HG03108 (cell line): ENCODE results near the gene DENND1A.

ENCODE experiments used
- ATAC-seq: cut with Tn5 transposase; IDR thresholded peaks from one replicate; pipeline ENCODE4 v1.9.1; 2021; ENCODE audit warnings: moderate library complexity; ENCODE audit not compliant: unreplicated experiment

DENND1A gene

GRCh38 chr9:123421801-123422455, 508.0 kb downstream of the DENND1A start:
- ATAC-seq = no peak

GRCh38 chr9:123421186-123421585, 508.7 kb downstream of the DENND1A start:
- ATAC-seq = no peak

- no peak for ATAC-seq
These were observed 509.3 kb downstream of the DENND1A start for GRCh38 chr9:123420592-123421111.

GRCh38 chr9:123419721-123420591, 510.0 kb downstream of the DENND1A start:
- no peak for ATAC-seq

GRCh38 chr9:123419091-123419490, 510.8 kb downstream of the DENND1A start:
- ATAC-seq = no peak

- ATAC-seq = no peak
These were observed 511.4 kb downstream of the DENND1A start for GRCh38 chr9:123418506-123418905.

- no peak for ATAC-seq
These were observed 511.9 kb downstream of the DENND1A start for GRCh38 chr9:123418052-123418430.

- ATAC-seq = no peak
These were observed 512.5 kb downstream of the DENND1A start for GRCh38 chr9:123417289-123418051.

- no peak for ATAC-seq
These were observed 513.8 kb downstream of the DENND1A start for GRCh38 chr9:123416176-123416575.

- no peak for ATAC-seq
These were observed 514.7 kb downstream of the DENND1A start for GRCh38 chr9:123414936-123415930.

- no peak for ATAC-seq
These were observed 515.7 kb downstream of the DENND1A start for GRCh38 chr9:123414204-123414603.

- no peak for ATAC-seq
These were observed 517.6 kb downstream of the DENND1A start for GRCh38 chr9:123412171-123412820.

GRCh38 chr9:123411636-123412035, 518.3 kb downstream of the DENND1A start:
- no peak for ATAC-seq

GRCh38 chr9:123411191-123411590, 518.7 kb downstream of the DENND1A start:
- no peak for ATAC-seq

GRCh38 chr9:123410281-123410910, 519.5 kb downstream of the DENND1A start:
- ATAC-seq = no peak

- no peak for ATAC-seq
These were observed 521.3 kb downstream of the DENND1A start for GRCh38 chr9:123408313-123409262.

- ATAC-seq = no peak
These were observed 522.6 kb downstream of the DENND1A start for GRCh38 chr9:123407217-123407851.
